GM19467 (cell line): ENCODE data around the gene NDUFS6.

ENCODE experiments used
- ATAC-seq: cut with Tn5 transposase; IDR thresholded peaks from one replicate; pipeline ENCODE4 v1.9.1; 2021; ENCODE audit warnings: mild to moderate bottlenecking, moderate library complexity; ENCODE audit not compliant: unreplicated experiment

NDUFS6 gene

DNA sequence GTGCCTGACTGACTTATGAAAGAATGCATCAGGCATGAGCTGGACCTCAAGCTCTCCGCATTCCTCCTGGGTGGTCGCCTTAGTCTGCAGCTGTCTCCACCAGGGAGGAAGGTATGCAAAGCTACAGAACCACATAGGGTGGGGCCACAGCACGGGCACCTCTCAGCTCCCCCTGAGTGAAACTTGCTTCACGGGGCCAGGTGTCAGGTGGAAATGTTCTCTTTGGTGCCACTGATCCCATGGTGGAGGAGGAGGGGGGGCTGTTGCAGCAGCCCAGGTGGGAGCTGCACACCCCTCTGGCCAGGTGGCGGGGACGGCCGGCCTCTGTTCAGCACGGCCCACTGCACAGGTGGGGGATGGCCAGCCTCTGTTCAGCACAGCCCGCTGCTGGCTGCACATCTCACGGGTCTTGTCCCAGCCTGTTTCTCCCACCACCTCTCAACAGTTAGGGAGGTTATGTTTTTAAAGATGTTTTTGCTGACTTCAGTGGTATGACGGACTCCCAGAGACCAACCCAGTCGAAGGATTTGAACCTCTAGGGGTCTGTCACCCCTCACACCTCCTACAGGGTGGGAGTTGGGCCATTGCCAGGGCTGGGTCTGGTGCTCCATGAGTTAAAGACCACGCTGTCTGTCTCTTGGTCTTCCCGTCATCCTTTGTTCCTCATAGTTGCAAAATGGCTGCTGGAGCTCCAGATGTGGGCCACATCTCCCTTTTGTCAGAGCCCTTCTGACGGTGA is 35.9 kb upstream of the NDUFS6 start:
- peak; percentile 85 for ATAC-seq

DNA sequence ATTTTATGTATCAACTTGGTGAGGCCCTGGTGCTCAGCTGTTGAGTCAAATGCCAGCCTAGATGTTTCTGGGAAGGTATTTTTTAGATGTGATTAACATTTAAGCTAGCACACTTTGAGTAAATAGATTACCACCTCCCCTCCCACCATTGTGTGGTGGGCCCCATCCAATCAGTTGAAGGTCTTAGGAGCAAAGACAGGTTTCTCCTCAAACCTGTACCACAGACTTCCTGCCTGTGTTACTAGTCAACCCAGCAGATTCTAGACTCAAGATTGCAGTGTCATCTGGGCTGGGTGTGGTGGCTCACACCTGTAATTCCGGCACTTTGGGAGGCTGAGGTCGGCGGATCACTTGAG is 35.3 kb upstream of the NDUFS6 start:
- no peak for ATAC-seq

DNA sequence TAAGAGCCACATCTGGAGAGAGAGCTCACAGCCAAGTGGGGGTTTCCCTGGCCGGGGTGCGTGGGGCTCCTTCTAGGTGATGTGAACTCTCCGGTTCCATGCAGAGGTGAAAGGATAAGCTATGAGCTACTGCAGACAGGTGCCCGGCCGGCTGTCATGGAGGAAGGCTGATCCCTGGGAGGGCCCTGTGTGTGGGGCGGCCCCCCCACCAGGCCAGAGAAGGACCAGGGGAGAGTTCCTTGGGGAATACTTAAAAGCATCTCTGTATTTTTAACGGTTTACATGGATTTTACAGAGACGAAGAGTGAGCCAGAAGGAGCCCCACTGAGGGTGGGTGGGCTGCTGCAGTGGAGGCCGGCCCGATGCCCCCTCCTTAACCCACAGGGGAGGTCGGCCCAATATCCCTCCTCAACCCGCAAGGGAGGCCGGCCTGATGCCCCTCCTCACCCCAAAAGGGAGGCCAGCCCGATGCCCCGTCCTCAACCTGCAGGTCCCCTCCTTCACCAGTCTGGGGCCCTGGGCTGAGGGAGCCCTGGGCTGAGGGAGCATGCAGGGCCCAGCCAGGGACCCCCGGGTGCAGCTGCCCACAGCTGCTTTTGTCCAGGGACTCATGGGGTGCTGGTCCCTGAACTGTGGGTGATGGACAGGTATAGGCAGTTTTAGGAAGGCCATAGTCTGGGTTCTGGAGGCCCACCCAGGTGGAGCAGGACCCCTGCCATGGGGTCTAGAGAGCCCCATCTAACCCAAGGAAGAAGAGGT is 33.5 kb upstream of the NDUFS6 start:
- ATAC-seq: no peak

DNA sequence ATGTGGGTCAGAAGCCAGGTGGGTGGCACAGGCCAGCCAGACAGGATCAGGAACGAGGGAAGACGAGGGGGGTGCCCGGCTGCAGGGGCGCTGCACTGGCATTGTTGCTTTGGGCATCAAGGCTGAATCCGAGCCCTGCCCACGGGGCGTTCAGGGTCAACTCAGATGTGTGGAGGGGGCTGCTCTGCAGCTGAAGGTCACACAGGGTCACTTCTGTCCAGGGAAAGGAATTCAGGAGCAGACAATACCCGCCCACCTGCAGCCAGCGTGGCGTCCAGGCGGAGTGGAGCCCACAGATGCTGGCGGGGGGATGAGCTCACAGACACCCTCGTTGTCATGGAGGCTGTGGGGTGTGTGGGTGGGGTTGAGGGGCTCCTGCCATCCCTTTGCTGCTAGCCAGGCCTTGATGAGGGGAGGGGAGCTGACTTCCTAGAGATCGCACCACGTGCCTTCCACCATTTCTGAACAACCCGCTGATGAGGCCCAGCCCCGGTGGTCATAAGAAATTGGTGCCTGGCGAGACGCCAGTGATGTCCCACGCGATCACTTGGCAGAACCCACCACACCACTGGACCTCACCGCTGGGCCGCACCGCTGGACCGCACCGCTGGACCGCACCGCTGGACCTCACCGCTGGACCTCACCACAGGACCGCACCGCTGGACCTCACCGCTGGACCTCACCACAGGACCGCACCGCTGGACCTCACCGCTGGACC is 32.8 kb upstream of the NDUFS6 start:
- no peak for ATAC-seq

DNA sequence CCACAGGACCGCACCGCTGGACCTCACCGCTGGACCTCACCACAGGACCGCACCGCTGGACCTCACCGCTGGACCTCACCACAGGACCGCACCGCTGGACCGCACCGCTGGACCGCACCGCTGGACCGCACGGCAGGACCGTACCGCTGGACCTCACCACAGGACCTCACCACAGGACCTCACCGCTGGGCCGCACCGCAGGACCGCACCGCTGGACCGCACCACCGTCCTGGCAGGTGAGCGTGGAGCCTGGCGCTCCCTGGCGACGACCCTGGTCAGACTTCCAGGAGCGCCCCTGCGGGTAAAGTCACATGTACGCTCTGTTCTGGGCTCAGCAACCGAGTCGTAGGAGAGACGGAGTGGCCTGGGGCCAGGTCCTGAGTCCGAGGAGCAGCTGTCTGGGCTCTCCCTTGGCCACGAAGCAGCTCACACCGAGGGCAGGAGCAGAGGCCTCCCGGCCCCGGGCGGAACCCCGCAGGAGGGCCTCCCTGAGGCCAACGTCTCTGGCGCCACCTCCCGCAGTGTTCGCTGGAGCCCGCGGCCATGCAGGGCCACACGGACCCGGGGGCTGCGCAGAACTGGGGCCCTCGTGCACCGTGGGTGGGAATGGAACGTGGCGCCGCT is 32.1 kb upstream of the NDUFS6 start:
- ATAC-seq: no peak

DNA sequence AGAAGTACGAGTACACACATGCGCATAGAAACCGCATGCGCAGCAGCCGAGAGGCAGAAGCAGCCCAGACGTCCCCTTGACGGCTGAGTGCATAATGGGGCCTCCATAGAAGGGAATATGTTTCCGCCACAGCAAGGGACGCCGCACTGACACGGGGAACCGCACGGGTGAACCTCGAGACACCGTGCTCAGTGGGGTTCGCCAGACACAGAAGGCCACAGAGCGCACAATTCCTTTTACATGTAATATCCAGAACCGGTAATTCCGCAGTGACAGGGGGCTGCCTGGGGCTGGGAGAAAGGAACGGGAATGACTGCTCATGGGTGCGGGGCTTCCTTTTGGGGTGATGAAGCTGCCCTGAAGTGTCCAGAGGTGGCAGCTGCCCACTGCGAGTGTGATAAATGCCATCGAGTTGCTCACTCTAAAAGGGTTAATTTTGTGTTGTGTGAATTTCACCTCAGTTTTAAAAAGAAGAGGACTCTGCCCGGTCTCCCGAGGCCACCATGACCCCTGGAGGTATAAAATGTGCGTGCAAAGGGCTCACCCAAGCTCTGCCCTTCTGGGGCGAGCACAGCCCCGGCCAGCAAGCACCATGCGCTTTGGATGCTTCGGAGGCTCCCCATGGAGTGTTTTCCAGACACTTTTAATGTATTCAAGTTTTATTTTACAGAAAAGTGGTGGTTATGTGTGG is 31.3 kb upstream of the NDUFS6 start:
- ATAC-seq: no peak

DNA sequence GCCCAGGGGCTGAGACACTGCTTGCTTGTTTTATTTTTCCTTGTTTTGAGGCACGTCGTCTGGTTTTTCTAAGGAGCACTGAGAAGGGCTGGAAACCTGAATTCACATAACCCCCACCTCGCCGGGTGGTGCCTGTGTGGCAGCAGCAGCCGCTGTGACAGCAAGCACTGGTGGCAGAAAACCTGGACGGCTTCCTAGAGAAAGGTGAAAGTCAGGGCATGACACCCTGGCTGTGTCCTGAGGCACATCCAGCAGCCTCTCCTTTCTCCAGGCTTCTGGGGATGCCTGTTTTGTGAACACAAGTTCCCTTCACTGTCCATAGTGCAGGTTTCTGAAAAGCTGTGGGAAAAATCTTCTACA is 30.8 kb upstream of the NDUFS6 start:
- ATAC-seq: no peak

DNA sequence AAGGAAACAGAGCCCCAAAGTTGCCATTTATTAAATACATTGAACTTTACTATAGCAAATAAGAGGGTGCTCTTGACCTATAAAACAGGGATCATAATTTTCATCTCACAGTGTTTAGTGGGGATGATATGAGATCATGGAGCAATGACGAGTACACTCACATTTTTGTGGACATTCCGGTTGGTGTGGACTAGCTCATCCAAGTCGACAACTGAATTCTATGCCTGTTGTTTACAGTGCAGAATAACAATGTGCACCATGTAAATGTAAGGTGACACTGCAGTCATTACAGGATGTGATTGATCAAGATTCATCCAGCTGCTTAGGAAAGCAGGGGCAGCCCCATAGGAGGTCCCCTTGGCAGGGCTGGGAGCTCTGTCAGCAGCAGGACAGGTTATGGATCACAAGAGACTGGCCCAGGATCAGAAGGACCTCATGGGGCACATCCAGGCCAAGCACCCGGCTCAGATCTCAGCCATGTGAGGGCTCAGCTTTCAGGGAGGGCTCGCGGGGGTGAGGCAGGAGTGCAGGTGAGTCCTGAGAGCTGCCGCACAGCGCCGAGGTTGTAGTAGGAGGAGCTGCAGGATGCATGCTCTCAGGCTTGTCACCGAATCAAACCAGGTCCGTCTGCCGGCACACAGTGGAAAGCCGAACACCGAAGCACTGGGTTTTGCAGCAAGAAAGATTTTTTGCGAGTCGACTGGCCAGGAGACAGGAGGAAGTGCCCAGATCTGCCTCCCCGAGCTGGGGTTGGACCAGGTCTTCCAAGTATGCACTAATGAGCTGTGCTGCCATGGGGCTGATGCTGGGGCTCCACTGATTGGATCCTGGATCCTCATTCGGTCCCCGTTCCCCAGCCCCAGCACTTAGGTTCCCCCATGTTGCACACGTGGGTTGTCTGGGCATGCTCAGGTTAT is 29.8 kb upstream of the NDUFS6 start:
- no peak for ATAC-seq

DNA sequence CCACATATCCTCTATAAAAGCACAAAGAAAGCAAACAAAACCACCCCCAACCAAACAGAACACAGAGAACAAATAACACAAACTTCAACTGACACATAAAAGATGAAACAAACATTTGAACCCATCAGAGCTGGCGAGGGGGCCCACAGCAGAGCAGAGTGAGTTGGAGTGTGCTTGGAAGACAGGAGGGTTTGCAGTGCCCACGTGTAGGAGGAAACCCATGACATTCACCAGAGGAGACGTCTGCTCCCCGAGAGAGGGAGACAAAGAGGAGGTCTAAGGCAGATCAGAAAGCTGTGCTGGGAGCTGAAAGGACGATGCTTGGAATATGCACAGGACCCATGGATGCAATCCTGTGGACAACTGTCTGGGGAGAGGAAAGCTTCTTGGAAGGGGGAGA is 28.6 kb upstream of the NDUFS6 start:
- ATAC-seq: no peak

DNA sequence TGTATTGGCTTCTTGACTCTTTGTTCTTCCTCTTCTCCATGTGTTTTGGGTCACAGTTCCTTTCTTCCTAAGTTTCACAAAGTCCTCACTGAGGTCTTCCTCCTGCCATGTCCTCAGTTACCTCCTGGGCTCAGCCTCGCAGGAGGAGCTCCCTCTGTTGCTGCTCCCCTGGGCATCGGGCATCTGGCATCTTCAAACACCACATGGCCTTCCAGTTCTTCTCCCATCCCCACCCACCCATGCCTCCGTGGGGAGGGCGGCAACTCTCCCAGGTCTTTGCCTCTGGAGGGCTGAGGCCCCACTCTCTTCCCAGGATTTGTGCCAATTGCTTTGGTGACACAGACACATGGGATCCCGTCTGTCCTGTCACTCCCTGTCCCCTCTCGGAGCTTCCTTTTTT is 24.4 kb upstream of the NDUFS6 start:
- ATAC-seq: no peak

DNA sequence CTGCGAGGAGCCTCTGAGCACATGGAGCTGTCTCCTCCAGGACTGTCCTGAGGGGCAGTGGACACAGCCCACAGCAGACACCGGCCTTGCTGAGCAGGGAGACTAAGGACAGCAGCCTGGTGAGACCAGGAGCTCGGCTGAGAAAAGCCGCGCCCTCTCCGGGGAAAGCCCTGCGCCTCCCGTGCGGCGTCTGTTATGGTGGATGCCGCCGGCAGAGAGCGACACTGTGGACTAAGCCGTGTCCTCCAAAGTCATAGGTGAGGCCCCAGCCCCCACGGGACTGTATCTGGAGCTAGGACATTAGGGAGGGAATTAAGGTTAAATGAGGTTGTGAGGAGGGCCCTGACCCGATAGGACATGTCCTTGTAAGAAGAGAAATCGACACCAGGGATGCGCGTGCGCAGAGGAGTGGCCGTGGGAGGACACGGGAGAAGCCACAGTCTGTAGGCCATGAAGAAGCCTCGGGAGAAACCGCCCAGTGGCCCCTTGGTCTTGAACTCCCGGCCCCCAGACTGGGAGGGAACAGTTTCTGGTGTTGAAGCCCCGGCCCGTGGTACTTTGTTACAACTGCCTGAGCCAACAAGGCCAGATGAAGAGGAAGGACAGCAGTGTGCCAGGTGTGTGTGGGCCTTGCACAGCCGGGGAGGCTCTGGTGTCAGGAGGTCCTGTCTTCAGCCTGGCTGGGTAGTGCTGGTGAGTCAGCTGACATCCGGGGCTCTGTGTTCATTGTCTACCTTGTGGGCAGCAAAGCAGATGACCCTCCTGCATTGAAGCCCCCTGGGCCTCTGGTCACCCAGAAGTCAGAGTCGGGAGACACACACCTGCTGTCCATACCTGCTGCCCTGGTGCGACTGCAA is 23.7 kb upstream of the NDUFS6 start:
- ATAC-seq: no peak

DNA sequence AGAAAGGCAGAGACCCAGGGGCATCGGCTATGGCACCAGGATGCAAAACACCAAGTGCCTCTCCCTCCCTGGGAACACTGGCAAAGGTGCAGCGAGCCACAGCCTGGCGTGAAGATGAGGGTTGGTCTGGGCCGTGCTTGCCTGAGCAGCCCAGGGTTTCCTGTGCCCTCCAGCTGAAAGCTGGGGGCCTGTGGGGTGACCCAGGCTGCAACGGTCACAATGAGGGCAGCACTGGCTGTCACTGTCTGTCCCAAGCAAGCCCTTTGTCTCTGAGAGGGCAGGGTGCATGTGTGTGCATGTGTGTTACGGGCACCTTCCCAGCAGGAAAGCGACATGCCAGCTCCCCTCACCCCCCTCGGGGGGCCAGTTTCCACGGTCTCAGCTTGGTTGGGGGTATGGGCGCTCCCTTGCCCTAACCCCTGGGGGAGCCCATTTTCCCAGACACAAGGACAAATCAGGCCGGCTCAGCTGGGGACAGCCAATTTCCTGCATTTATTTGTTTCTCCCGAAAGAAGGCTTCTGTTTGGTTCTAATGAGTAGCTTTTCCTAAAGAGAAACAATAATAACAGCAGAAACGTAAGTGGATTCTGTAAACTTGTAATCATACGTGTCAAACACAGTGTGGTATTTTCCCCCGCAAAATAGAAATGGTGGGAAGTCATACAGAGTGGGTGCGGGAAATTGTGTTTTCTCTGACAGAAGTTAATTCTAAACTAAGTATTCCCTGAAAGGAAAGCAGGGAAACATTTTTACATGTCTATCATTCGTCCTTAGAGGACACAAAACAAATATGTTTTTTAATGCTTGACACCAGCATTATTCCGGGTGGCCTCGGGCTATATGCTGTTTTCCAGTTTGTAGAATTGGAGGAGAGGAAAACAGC is 22.8 kb upstream of the NDUFS6 start:
- ATAC-seq: no peak

DNA sequence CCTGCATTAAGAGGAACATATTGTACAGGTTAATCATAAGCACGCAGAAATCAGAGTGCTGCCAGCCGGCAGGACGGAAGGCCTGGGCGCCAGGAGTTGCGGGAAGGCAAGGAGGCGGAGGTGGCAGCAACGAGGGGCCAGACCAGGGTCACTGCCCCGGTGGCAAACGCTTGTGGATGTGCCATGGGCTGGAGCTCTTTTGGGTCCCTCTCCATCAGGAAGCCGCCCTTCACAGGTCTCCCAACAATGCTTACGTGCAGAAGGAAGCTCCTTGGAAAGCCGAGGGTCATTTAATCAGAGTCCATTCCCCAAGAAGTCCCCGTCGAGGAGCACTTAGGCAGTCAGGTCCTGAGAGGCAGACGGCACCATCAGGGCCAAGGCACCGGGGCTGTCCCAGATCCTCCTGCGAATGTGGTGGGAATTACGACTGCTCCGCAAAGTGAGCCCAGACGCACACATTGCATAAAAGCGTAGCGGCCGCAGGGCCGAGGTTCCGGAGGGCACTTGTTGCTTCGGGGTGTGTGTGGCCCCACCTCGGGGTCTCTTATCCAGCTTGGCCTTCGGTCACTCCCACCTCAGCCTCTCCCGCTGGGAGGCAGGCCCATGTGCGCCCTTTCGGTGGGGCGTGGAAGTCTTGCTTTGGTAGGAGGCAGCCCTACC is 22.1 kb upstream of the NDUFS6 start:
- no peak for ATAC-seq

DNA sequence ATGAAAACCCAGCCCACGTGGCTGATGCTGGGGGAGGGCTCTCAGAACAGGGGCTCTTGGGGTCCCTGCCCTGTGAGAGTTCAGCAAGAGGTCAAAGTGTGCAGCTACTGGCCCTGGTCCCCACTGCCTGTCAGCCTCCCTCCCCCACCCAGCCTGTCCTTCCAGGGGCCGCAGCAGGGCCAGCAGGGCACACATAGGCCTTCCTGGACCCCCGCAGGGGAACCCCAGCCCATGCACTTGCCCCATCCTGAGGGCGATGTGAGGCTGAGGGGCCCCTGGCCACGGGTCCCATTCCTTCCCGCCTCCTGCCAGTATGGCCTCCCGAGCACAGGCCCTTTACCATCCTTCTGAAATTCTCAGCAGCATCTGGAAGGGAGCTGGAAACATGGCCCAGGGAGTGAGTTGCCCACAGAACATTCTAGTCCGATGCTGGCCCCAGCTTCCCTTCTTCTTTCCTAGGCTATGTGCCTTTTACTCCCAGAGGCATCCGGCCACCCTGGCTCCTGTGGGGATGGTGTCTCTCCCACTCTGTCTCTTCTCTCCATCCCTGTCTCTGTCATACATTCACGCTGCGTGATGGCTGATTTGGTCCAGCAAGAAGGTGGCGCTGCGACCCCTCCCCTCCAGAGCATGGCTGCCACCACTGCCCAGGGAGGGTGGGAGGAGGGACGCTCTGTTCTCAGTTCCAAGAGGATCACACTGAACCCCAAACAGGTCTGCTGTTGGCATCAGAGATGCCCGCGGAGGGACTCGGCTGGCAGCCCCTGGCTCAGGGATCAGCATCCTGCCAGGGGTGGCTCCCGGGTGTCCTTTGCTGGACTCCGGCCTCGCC is 21.2 kb upstream of the NDUFS6 start:
- no peak for ATAC-seq

DNA sequence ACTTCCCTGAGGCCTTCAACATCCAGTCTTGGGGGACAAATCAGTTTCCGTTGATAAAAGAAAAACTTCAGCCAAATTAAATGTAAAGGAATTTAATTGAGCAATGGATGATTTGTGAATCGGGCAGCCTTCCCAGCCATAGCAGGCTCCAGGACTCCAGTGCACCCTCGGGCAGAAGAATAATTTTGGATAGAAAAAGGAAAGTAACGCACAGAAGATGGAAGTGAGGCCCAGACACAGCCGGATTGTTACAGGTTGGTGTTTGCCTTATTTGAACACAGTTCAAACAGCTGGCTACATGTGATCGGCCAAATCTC is 20.6 kb upstream of the NDUFS6 start:
- ATAC-seq: no peak

DNA sequence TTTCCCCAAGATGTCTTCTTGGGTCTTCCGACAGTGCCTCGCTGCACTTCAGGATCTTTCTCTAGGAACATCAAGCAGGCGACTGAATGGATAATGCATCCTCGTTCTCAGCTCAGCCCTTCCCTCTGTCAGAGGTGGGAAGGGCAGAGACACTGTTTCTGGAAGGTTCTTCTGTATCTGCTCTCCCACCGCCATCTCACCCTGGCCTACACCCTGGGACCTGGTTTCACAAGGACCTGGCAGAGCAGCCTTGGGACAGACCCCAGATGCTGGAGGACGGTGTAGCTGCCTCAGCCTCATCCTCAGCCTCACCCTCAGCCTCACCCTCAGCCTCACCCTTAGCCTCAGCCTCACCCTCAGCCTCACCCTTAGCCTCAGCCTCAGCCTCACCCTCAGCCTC is 20.1 kb upstream of the NDUFS6 start:
- no peak for ATAC-seq
